Tibial artery (tissue), 4 donors: ENCODE measurements around the gene CCDC196.

ENCODE experiments used
- DNase-seq, 2 donors: peaks; one replicate each; pipeline ENCODE4 v3.0.0-alpha.2; 2019
- H3K27ac ChIP-seq, 2 donors: fragments of 200-600 bp; sonication (generic) in 1 of 2; 1 replicate in 1 of 2; 2 replicates in 1 of 2; pipeline ENCODE4 v1.5.1; 2018 to 2019; ENCODE audit warnings: mild to moderate bottlenecking in 1 of 2
- H3K27me3 ChIP-seq, 2 donors: fragments of 200-600 bp; sonication (generic) in 1 of 2; one replicate each; pipeline versions ENCODE4 v1.5.1 to v1.6.0; 2016 to 2019
- H3K36me3 ChIP-seq, 3 donors: fragments of 200-600 bp; sonication (generic) in 2 of 3; one replicate each; pipeline ENCODE4 v1.5.1; 2016 to 2019; ENCODE audit warnings: mild to moderate bottlenecking in 2 of 3
- H3K4me1 ChIP-seq, 4 donors: fragments of 200-600 bp; sonication (generic) in 2 of 4; 1 replicate in 3 of 4; 2 replicates in 1 of 4; pipeline ENCODE4 v1.5.1; 2016 to 2019
- H3K4me3 ChIP-seq, 2 donors: fragments of 200-600 bp; sonication (generic) in 1 of 2; 1 replicate in 1 of 2; 2 replicates in 1 of 2; pipeline ENCODE4 v1.5.1; 2018 to 2019; ENCODE audit warnings: mild to moderate bottlenecking in 2 of 2
- H3K9me3 ChIP-seq, 3 donors: fragments of 200-600 bp; sonication (generic) in 1 of 3; one replicate each; pipeline ENCODE4 v1.5.1; 2016 to 2019
- intact Hi-C: fragments of 100-400 bp; cut with DNase I; formaldehyde crosslinking; loops from one replicate; pipeline ENCODE4 v1.15.0; 2023; ENCODE audit warnings: low total_unique reads
- TF ChIP-seq, protein P1 (sequence below), 2 experiments: fragments of 200-600 bp in 1 of 2; fragments of 450-650 bp in 1 of 2; IDR thresholded peaks; one replicate each; pipeline ENCODE4 v1.5.1; 2017 to 2019; ENCODE audit warnings: antibody characterized with exemption in 2 of 2, mild to moderate bottlenecking in 1 of 2, moderate library complexity in 1 of 2

The CCDC196 gene

GRCh38 chr14:66445936-66446335 lies 40.2 kb upstream of the CCDC196 start:
- no peak for DNase-seq
- intact Hi-C loops: no loop called here
- H3K27me3 ChIP-seq: no peaks in the 10 kb centered on the region
- H3K36me3 ChIP-seq: no peaks in the 10 kb centered on the region
- TF ChIP-seq, protein P1, sequence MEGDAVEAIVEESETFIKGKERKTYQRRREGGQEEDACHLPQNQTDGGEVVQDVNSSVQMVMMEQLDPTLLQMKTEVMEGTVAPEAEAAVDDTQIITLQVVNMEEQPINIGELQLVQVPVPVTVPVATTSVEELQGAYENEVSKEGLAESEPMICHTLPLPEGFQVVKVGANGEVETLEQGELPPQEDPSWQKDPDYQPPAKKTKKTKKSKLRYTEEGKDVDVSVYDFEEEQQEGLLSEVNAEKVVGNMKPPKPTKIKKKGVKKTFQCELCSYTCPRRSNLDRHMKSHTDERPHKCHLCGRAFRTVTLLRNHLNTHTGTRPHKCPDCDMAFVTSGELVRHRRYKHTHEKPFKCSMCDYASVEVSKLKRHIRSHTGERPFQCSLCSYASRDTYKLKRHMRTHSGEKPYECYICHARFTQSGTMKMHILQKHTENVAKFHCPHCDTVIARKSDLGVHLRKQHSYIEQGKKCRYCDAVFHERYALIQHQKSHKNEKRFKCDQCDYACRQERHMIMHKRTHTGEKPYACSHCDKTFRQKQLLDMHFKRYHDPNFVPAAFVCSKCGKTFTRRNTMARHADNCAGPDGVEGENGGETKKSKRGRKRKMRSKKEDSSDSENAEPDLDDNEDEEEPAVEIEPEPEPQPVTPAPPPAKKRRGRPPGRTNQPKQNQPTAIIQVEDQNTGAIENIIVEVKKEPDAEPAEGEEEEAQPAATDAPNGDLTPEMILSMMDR (IDR thresholded peaks at IDR 0.05): no peak
- no peak overlapping the region for H3K4me3 ChIP-seq
- no peak overlapping the region for H3K27ac ChIP-seq
- H3K9me3 ChIP-seq: no peaks in the 10 kb centered on the region
- H3K4me1 ChIP-seq: no peaks in the 10 kb centered on the region

- DNase-seq: no peak
- no peaks in the 10 kb centered on the region for H3K4me1 ChIP-seq
- H3K9me3 ChIP-seq: no peaks in the 10 kb centered on the region
- H3K27me3 ChIP-seq: no peaks in the 10 kb centered on the region
- H3K4me3 ChIP-seq: no peak overlapping the region
- intact Hi-C loops: no loop called here
- no peaks in the 10 kb centered on the region for H3K36me3 ChIP-seq
- H3K27ac ChIP-seq: no peak overlapping the region
- TF ChIP-seq, protein P1 (IDR thresholded peaks at IDR 0.05): no peak
Measured at GRCh38 chr14:66453469-66453868, 32.7 kb upstream of the CCDC196 start.

DNA sequence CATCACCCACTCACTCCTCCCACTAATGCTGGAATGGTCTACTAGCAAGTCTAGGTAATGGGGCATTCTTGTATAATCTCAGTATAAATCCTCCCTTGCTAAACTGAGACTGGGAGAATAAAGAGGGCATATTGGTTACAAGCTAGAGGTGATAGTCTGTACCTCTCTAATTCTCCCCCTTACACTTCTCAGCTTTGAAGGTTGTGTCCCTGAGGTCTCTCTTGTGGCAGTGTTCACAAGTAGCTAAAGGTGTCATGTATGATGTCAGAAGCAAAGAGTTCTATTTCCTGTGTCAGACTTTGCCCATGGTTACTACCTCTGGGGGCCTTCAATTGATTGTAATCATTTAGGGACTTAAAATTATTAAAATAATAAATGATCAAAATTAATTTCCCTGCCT lies 26.6 kb upstream of the CCDC196 start:
- H3K4me3 ChIP-seq: no peak overlapping the region
- TF ChIP-seq, protein P1 (IDR thresholded peaks at IDR 0.05): no peak
- intact Hi-C loops: no loop called here
- H3K4me1 ChIP-seq: no peaks in the 10 kb centered on the region
- no peaks in the 10 kb centered on the region for H3K9me3 ChIP-seq
- H3K27me3 ChIP-seq: no peaks in the 10 kb centered on the region
- H3K27ac ChIP-seq: no peak overlapping the region
- DNase-seq: no peak
- H3K36me3 ChIP-seq: no peaks in the 10 kb centered on the region

DNA sequence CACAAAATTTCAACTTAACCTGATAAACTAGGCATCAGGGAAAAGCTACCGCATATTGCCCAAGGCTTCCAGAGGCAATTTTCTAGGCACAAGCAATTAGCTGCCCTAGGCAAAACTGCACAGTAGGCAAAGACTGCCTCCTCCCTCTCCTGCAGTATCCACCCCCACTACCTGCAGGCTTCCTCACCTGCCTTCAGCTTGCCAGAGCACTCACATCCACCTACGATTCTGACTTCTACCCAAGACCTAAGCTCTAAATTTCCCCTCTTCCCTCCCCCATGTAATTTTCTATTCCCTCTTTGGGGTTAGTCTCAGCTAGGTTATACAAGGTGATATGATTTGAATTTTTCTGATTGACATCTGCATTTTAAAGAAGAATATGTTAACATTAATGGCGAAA lies 21.9 kb upstream of the CCDC196 start:
- Histone ChIP-seq H3K9me3 (no peaks in the 10 kb centered on the region), H3K36me3 (no peaks in the 10 kb centered on the region), H3K27ac (no peak overlapping the region), H3K4me1 (no peaks in the 10 kb centered on the region), H3K27me3 (no peaks in the 10 kb centered on the region), H3K4me3 (no peak overlapping the region)
- intact Hi-C loops: no loop called here
- TF ChIP-seq, protein P1 (IDR thresholded peaks at IDR 0.05): no peak
- no peak for DNase-seq

DNA sequence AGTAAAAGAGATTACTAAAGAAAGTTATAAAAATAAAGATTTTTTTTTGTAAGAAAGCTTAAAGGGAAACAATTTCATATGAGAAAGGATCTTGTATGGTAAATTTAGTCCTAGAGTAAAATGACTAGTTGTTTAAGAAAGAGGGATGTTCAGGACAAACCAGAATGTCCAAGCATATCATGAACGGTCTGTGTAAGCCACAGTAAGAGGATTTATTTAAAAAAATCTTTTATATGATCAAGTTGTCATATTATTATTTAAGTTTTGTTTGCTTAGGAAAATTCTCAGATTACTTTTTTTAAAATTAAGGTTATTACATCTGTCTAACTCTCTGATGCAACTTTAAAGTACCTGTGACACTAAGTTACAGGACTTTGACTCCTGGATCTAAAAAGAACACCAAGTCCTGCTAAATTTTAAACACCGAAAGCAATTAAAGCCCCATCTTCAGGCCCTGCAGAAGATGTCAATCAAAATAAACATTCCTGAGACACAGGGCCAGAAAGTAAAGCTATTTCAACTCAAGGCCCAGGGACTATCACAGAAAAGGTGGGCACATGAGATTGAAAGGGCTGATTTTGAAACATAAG lies 17.3 kb upstream of the CCDC196 start:
- DNase-seq: no peak
- Histone ChIP-seq H3K27ac (no peak overlapping the region), H3K4me1 (no peaks in the 10 kb centered on the region), H3K27me3 (no peaks in the 10 kb centered on the region), H3K4me3 (no peak overlapping the region), H3K9me3 (no peaks in the 10 kb centered on the region), H3K36me3 (no peaks in the 10 kb centered on the region)
- intact Hi-C loops: no loop called here
- TF ChIP-seq, protein P1 (IDR thresholded peaks at IDR 0.05): no peak

- no peak overlapping the region for H3K27ac ChIP-seq
- H3K9me3 ChIP-seq: no peaks in the 10 kb centered on the region
- H3K4me1 ChIP-seq: no peaks in the 10 kb centered on the region
- TF ChIP-seq, protein P1 (IDR thresholded peaks at IDR 0.05): no peak
- no peaks in the 10 kb centered on the region for H3K27me3 ChIP-seq
- no peak for DNase-seq
- intact Hi-C loops: no loop called here
- H3K36me3 ChIP-seq: no peaks in the 10 kb centered on the region
- H3K4me3 ChIP-seq: no peak overlapping the region
Measured at GRCh38 chr14:66471584-66471983, 14.6 kb upstream of the CCDC196 start.
